G401 (cell line): ENCODE data around the gene CRYGD. TPM values are rescaled to one million over a fixed set of nuclear protein-coding genes. Genes with fewer than 3 reads are reported as not detected.
"Not testable (repeated sequence)": the region's sequence is repeated elsewhere in the genome, so short reads cannot be mapped to it uniquely, and the experiment has no call there.

ENCODE experiments used
- DNase-seq: peaks from one replicate; pipeline ENCODE4 v3.0.0-alpha.2; 2015; ENCODE audit warnings: low spot score
- in situ Hi-C: cut with HindIII; loops from 2 replicates; pipeline ENCODE4 v1.10.0; 2016; ENCODE audit warnings: low sequenced_read_pairs, mixed read lengths
- total RNA-seq: library from RNA; depleted of rRNA; stranded (reverse); fragments of >200 nt; shearing (Covaris generic); gene quantifications from 2 replicates; pipeline ENCODE4 v1.2.3, GENCODE V29; 2014

The CRYGD gene
- total RNA-seq, 1 experiment from 2014 or later, result not detected

DNA sequence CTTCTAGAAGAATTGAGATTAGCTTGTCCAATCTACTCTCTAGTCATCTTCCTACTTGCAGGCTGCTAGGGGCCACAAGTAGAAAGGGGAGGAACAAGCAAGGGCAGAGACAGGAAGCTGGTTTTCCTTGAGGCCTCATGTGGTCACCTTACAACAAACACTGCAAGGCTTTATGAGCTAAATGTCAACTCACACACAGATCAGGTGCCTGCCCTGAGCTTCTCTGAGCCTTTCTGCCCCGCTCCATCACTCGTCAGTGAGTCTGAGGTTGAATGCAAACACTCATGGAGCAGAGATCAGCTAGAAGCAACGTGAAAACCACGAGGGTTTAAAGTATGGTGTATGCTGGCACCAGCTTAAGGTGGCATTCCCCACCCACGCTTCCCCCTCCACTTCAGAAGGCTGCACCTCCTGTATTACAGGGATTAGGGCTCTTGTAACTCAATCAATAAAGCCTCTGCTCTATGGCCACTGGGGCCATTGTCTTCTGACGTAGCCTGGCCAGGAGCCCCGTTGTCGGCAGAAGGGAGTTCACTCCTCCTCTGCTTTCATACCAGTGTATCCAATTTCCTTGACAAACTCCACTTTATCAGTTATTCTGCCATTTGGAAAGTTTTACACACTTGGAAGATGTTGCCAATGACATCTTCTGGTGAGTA is 10.7 kb upstream of the CRYGD start:
- in situ Hi-C loops, result no loop called here
- peak; percentile 10 for DNase-seq

- in situ Hi-C loops, result no loop called here
- no peak for DNase-seq
Measured at GRCh38 chr2:208130712-208131110, 6.4 kb upstream of the CRYGD start.

- DNase-seq, result no peak
- in situ Hi-C loops, result no loop called here
Measured at GRCh38 chr2:208129744-208130711, 5.7 kb upstream of the CRYGD start, which contains the start of gene CRYGC. Gene CRYGC (minus strand): TSS chr2:208129828. CDS start chr2:208129792, 36 bp downstream.

DNA sequence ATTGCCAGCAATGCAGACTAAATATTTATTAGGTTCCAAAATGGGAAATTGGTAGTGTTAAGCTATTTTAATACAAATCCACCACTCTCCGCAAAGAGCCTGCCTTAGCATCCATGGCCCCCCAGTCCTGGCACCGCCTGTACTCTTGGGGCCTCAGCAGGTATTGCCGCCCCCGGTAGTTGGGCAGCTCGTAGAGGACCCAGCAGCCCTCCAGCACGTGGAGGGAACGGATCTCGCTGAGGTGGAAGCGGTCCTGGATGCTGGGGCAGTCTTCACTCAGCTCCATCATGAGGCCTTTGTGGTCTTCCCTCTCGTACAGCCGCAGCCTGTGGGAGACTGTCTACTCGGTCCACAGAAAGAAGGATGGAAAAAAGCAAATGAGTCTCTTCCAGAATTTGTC is 3.8 kb upstream of the CRYGD start:
- no peak for DNase-seq
- in situ Hi-C loops, result no loop called here

GRCh38 chr2:208127090-208127489 is 2.8 kb upstream of the CRYGD start:
- in situ Hi-C loops, result no loop called here
- no peak for DNase-seq

DNA sequence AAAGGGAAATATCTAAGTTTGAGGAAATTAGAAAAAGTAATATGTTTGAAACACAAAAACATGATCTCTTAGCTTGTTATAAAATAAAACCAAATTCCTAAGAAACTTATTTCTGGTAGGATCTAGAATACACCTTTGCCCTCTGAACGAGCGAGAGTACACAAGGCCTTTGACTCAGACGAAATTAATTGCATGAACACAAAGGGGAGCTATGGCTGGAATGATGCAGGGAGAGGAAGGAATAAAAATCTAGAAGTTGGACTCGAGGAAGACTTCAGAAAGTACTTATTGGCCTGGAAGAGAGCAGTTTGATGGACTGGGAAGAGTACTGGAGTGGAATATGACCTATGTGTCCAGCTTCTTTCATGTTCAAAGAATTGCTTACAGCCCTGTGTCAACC is 927 bp upstream of the CRYGD start:
- in situ Hi-C loops, result no loop called here
- no peak for DNase-seq

DNA sequence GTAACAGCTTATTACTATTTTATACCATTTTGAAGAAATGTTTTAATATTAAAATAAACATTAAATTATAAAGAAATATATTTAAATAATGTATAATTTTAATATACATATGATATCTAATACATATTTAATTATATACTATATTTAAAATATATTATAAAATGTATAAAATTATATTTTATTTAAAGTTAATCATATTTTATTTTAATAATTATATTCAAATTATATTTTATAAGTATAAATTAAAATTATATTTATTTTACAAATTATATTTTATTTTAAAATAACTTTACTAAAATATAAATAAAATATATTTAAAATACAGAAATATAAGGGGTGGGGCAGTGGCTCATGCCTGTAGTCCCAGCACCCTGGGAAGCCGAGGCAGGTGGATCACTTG is 2.1 kb downstream of the CRYGD start:
- in situ Hi-C loops, result loop anchor here (25.0 kb wide), 1 partner anchor 115 kb away; no protein-coding TSS in a partner anchor
- DNase-seq, result no peak

DNA sequence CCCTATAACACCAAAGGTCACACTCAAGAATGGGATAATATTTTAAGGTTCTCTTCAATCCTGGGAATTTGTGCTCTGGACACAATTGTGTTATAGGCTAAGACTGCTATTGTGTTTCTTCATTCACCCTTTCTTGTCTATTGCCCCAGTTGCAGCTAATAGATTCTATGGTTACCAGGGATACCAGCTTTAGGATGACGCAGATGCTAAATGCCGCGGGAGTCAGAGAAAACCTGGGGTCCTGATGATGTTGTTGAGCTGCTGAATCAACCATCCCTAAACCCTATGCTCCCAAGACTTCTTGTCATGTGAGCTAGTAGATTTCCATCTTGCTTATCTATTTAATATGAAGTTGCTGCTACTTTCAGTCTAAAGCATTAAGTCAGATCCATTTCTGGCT is 5.4 kb downstream of the CRYGD start:
- DNase-seq, result no peak
- in situ Hi-C loops, result loop anchor here (25.0 kb wide), 1 partner anchor 118 kb away; no protein-coding TSS in a partner anchor

DNA sequence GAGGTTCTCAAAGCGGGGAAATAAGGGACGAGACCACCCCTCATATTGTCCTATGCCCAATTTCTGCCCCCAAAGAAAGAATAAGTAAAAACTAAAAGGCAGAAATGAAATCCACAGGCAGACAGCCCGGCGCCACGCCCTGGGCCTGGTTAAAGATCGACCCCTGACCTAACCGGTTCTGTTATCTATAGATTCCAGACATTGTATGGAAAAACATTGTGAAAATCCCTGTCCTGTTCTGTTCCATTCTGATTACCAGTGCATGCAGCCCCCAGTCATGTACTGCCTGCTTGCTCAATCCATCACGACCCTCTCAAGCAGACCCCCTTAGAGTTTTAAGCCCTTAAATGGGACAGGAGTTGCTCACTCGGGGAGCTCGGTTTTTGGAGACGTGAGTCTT is 6.9 kb downstream of the CRYGD start:
- in situ Hi-C loops, result loop anchor here (25.0 kb wide), 1 partner anchor 120 kb away; no protein-coding TSS in a partner anchor
- DNase-seq, result not testable (repeated sequence)

GRCh38 chr2:208112969-208113368 is 11.4 kb downstream of the CRYGD start:
- no peak for DNase-seq
- in situ Hi-C loops, result loop anchor here (25.0 kb wide), 1 partner anchor 124 kb away; no protein-coding TSS in a partner anchor

GRCh38 chr2:208112273-208112745 is 12.0 kb downstream of the CRYGD start:
- DNase-seq, result not testable (repeated sequence)
- in situ Hi-C loops, result loop anchor here (25.0 kb wide), 1 partner anchor 125 kb away; no protein-coding TSS in a partner anchor

- in situ Hi-C loops, result loop anchor here (25.0 kb wide), 1 partner anchor 134 kb away; no protein-coding TSS in a partner anchor
- DNase-seq, result no peak
Measured at GRCh38 chr2:208103616-208104015, 20.7 kb downstream of the CRYGD start.

- in situ Hi-C loops, result loop anchor here (25.0 kb wide), 1 partner anchor 135 kb away; no protein-coding TSS in a partner anchor
Measured at GRCh38 chr2:208101716-208102631, 22.4 kb downstream of the CRYGD start.

GRCh38 chr2:208099682-208100470 is 24.4 kb downstream of the CRYGD start:
- in situ Hi-C loops, result loop anchor here (25.0 kb wide), 1 partner anchor 137 kb away; no protein-coding TSS in a partner anchor
- no peak for DNase-seq

More at GRCh38 chr2:208101716-208102631, 22.4 kb downstream of the CRYGD start:
- peak; percentile 33 for DNase-seq

- DNase-seq, in situ Hi-C loops: not testable (repeated sequence)
Measured at GRCh38 chr2:208098701-208099100, 25.6 kb downstream of the CRYGD start.

DNA sequence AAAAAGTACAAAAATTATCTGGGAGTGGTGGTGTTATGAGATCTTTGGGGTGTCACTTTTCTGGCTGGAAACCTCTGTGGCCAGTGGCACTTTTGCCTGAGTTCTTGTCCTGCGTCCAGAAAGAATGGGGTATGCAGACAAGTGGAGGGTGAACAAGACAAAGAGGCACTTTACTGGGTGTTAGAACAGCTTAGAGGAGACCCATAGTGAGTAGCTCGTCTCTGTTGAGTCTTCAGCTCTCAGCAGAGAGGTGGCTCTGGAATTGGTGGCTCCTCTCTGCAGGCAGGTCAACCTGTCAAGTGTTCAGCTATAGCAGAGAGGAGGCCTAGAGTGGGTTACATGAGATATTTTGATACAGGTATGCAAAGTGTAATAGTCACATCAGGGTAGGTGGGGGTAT is 26.1 kb downstream of the CRYGD start:
- in situ Hi-C loops, result no loop called here
- no peak for DNase-seq

GRCh38 chr2:208097801-208098200 is 26.5 kb downstream of the CRYGD start:
- DNase-seq, result no peak
- in situ Hi-C loops, result no loop called here

DNA sequence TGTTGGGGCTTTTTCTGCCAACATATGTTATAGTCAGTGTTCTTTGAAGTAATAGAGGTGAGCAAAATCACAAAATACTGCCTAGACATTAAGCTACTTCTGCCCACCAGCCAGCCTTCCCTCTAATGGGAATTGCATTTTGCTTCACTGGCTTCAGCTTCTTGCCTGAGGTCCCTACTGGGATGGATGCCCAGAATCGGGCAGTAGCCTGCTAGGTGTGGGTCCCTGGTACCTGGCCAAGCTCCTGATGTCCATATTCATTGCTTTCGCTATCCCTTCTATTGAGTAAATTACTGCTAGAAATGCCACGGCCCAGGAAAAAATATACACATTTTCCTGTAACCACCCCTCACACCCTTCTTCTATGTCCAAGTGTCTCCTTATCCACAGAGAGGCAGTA is 27.0 kb downstream of the CRYGD start:
- in situ Hi-C loops, result no loop called here
- DNase-seq, result no peak
